Lower leg skin (tissue), 3 donors: ENCODE results near the gene SKAP1.

Source experiments
- POLR2A ChIP-seq, 2 donors: fragments of 450-650 bp; IDR thresholded peaks; one replicate each; pipeline ENCODE4 v1.6.1; 2016 to 2017; ENCODE audit warnings: antibody characterized with exemption in 2 of 2, mild to moderate bottlenecking in 1 of 2, moderate library complexity in 1 of 2
- TF ChIP-seq, protein P1 (sequence below), 3 donors: fragments of 450-650 bp; IDR thresholded peaks; one replicate each; pipeline ENCODE4 v1.5.1; 2016; ENCODE audit warnings: antibody characterized with exemption in 3 of 3, mild to moderate bottlenecking in 3 of 3, moderate library complexity in 2 of 3

DNA sequence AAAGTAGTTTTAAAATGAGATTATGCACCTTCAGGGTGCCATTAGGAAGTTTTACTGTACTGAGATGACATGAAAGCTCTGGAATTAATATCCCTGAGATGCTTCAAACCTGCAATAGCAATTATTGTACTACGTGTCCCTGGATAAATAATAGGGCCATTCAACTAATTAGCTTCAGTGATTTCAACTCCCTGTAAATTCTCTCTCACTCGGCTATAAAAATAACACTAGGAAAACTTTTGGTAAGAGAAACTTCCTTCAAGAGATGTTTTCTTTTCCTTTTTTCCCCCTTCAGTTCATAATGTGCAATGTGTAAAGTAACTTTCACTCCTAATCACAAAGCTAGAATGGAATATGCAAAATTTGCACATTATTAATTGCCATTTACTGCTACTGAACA is 176.0 kb downstream of the SKAP1 start:
- TF ChIP-seq, protein P1, sequence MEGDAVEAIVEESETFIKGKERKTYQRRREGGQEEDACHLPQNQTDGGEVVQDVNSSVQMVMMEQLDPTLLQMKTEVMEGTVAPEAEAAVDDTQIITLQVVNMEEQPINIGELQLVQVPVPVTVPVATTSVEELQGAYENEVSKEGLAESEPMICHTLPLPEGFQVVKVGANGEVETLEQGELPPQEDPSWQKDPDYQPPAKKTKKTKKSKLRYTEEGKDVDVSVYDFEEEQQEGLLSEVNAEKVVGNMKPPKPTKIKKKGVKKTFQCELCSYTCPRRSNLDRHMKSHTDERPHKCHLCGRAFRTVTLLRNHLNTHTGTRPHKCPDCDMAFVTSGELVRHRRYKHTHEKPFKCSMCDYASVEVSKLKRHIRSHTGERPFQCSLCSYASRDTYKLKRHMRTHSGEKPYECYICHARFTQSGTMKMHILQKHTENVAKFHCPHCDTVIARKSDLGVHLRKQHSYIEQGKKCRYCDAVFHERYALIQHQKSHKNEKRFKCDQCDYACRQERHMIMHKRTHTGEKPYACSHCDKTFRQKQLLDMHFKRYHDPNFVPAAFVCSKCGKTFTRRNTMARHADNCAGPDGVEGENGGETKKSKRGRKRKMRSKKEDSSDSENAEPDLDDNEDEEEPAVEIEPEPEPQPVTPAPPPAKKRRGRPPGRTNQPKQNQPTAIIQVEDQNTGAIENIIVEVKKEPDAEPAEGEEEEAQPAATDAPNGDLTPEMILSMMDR (IDR thresholded peaks at IDR 0.05), result no peak
- TF ChIP-seq POLR2A (IDR thresholded peaks at IDR 0.05), result no peak
